Measurements from ENCODE around the gene CYTH4. TPM values are rescaled to one million over a fixed set of nuclear protein-coding genes. Genes with fewer than 3 reads are reported as not detected.
A peak's percentile ranks its signal among the peaks of the same experiment; 100 is the strongest.

The CYTH4 gene
- total and polyA plus RNA-seq, 8 donors: 1.9 to 77.0 (median 6.0) TPM; not detected in 1

- WGBS, 5 donors: 80 to 85% (median 84%) methylated on average over 23 to 25 of the region's 25 CpGs
- peaks cover 21 to 64% (median 34%) of the 10 kb centered on the region in 4 donors for H3K4me1 ChIP-seq
- H3K4me3 ChIP-seq: no peak overlapping the region
- TF ChIP-seq POLR2A (IDR thresholded peaks at IDR 0.05) (no peak), CTCF (IDR thresholded peaks at IDR 0.05) (no peak), POLR2AphosphoS5 (IDR thresholded peaks at IDR 0.05) (no peak), EP300 (IDR thresholded peaks at IDR 0.05) (no peak)
- peaks cover 0 to 28% (median 0%) of the 10 kb centered on the region in 3 donors for H3K27me3 ChIP-seq
- peaks cover 0 to 11% (median 0%) of the 10 kb centered on the region in 4 donors for H3K36me3 ChIP-seq
- peak overlapping the region in 2 of 5 donors; percentile 43 to 56 for H3K27ac ChIP-seq
- DNase-seq: no peak
- H3K9me3 ChIP-seq: no peaks in the 10 kb centered on the region
- intact Hi-C loops (cut with DNase I; ENCODE audit: low total_unique reads): loop anchor here (10.0 kb wide), 1 partner anchor 124 kb away; no protein-coding TSS in a partner anchor
Observed at GRCh38 chr22:37310815-37311595, 28.7 kb downstream of the CYTH4 start.

- Histone ChIP-seq H3K4me1 (peaks cover 15 to 58% (median 30%) of the 10 kb centered on the region in 4 donors), H3K27ac (peak overlapping the region in 1 of 5 donors; percentile 56), H3K4me3 (no peak overlapping the region), H3K36me3 (peaks cover 0 to 11% (median 0%) of the 10 kb centered on the region in 4 donors), H3K9me3 (no peaks in the 10 kb centered on the region), H3K27me3 (peaks cover 0 to 35% (median 0%) of the 10 kb centered on the region in 3 donors)
- intact Hi-C loops (cut with DNase I; ENCODE audit: low total_unique reads): loop anchor here (10.0 kb wide), 1 partner anchor 123 kb away; no protein-coding TSS in a partner anchor
- DNase-seq: no peak
- TF ChIP-seq EP300 (IDR thresholded peaks at IDR 0.05): no peak
- TF ChIP-seq POLR2AphosphoS5 (IDR thresholded peaks at IDR 0.05): no peak
- TF ChIP-seq POLR2A (IDR thresholded peaks at IDR 0.05): no peak
- TF ChIP-seq CTCF (IDR thresholded peaks at IDR 0.05): no peak
- 83 to 94% (median 88%) methylated on average over 17 to 19 of the region's 19 CpGs for WGBS, 5 donors
Observed at GRCh38 chr22:37311761-37312312, 29.5 kb downstream of the CYTH4 start.

GRCh38 chr22:37312549-37313183 is 30.4 kb downstream of the CYTH4 start:
- intact Hi-C loops (cut with DNase I; ENCODE audit: low total_unique reads): loop anchor here (10.0 kb wide), 1 partner anchor 122 kb away; no protein-coding TSS in a partner anchor
- no peak for TF ChIP-seq POLR2AphosphoS5 (IDR thresholded peaks at IDR 0.05)
- no peak for TF ChIP-seq POLR2A (IDR thresholded peaks at IDR 0.05)
- TF ChIP-seq EP300 (IDR thresholded peaks at IDR 0.05): no peak
- TF ChIP-seq CTCF (IDR thresholded peaks at IDR 0.05): no peak
- Histone ChIP-seq H3K27me3 (peaks cover 0 to 43% (median 0%) of the 10 kb centered on the region in 3 donors), H3K4me3 (no peak overlapping the region), H3K27ac (no peak overlapping the region), H3K36me3 (peaks cover 0 to 11% (median 0%) of the 10 kb centered on the region in 4 donors), H3K9me3 (no peaks in the 10 kb centered on the region), H3K4me1 (peaks cover 13 to 53% (median 25%) of the 10 kb centered on the region in 4 donors)
- WGBS, 5 donors: 77 to 91% (median 83%) methylated on average over 7 to 9 of the region's 9 CpGs
- no peak for DNase-seq

Measured in stomach (tissue), 9 donors.